GM12875 (cell line): ENCODE data around the gene LTBP4.
"Not testable (repeated sequence)": the region's sequence is repeated elsewhere in the genome, so short reads cannot be mapped to it uniquely, and the experiment has no call there.

Source experiments
- H3K4me3 ChIP-seq: one replicate; pipeline ENCODE4 v1.5.1; 2011; ENCODE audit warnings: low read depth, low read length, control low read depth
- TF ChIP-seq, protein P1 (sequence below): IDR thresholded peaks from 2 replicates; pipeline ENCODE4 v1.5.1; 2011; ENCODE audit warnings: low read depth, mild to moderate bottlenecking, control low read depth, inconsistent platforms, low read length, moderate library complexity, borderline replicate concordance; ENCODE audit not compliant: insufficient read depth

LTBP4 gene

DNA sequence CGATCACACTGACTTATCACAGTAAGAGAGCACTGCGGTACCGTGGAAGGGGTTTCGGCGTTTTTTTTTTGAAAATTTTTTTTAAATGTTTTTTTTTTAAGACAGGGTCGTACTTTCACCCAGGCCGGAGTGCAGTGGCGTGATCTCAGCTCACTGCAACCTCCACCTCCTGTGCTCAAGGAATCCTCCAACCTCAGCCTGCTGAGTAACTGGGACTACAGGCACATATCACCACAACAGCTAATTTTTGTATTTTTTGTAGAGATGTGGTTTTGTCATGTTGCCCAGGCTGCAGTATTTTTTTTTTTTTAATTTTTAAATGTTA lies 19.0 kb downstream of the LTBP4 start:
- H3K4me3 ChIP-seq: no peak overlapping the region
- TF ChIP-seq, protein P1, sequence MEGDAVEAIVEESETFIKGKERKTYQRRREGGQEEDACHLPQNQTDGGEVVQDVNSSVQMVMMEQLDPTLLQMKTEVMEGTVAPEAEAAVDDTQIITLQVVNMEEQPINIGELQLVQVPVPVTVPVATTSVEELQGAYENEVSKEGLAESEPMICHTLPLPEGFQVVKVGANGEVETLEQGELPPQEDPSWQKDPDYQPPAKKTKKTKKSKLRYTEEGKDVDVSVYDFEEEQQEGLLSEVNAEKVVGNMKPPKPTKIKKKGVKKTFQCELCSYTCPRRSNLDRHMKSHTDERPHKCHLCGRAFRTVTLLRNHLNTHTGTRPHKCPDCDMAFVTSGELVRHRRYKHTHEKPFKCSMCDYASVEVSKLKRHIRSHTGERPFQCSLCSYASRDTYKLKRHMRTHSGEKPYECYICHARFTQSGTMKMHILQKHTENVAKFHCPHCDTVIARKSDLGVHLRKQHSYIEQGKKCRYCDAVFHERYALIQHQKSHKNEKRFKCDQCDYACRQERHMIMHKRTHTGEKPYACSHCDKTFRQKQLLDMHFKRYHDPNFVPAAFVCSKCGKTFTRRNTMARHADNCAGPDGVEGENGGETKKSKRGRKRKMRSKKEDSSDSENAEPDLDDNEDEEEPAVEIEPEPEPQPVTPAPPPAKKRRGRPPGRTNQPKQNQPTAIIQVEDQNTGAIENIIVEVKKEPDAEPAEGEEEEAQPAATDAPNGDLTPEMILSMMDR: no peak

DNA sequence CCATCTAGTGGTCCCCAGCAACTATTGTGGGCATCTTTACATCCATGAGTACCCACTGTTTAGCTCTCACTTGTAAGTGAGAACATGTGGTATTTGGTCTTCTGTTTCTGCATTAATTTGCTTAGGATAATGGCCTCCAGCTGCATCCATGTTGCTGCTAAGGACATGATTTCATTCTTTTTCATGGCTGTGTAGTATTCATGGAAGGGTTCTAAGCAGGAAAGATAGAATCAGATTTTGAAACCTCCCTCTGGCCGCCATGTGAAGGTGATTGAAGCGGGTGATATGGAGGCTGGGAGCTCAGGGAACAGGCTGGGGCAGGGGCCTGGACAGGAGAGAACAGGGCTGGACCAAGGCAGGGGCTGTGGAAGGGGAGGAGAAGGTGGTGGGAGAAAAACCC lies 20.1 kb downstream of the LTBP4 start:
- TF ChIP-seq, protein P1: no peak
- no peak overlapping the region for H3K4me3 ChIP-seq

DNA sequence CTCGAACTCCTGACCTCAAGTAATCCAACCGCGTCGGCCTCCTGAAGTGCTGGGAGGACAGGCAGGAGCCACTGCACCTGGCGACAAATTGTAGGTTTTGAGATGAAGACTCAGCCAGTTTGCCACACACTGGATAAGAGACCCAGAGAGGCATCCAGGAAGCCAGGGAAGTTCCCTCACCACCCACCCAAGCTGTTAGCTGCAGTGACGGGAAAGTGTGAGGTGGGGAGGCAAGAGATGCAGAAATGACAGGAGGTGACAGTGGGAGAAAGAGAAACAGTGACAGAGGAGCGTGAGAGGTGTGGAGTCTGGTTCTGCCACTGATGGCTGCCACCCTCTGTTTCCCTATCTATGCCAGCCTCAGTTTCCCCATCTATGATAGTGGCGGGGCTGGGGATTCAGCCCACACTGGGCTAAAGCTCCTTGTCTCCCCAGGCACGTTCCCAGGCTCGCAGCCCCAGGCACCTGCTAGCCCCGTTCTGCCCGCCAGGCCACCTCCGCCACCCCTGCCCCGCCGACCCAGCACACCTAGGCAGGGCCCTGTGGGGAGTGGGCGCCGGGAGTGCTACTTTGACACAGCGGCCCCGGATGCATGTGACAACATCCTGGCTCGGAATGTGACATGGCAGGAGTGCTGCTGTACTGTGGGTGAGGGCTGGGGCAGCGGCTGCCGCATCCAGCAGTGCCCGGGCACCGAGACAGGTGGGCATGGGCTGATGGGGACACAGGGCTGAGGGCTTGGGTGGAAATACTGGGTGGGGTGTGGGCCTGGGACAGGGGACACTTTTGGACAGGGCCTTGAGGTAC lies 21.0 kb downstream of the LTBP4 start:
- TF ChIP-seq, protein P1: no peak
- H3K4me3 ChIP-seq: no peak overlapping the region

DNA sequence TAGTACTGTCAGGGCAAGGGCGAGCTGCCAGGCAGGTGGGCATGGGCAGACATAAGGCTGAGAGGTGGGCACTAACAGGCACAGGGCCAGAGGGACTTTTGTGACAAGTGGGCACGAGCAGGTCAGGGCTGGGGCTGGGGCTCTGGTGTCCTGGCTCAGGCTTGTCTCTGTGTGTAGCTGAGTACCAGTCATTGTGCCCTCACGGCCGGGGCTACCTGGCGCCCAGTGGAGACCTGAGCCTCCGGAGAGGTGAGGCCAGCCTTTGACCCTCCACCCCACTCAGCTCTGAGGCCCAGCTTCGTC lies 21.6 kb downstream of the LTBP4 start:
- TF ChIP-seq, protein P1: no peak
- H3K4me3 ChIP-seq: no peak overlapping the region

DNA sequence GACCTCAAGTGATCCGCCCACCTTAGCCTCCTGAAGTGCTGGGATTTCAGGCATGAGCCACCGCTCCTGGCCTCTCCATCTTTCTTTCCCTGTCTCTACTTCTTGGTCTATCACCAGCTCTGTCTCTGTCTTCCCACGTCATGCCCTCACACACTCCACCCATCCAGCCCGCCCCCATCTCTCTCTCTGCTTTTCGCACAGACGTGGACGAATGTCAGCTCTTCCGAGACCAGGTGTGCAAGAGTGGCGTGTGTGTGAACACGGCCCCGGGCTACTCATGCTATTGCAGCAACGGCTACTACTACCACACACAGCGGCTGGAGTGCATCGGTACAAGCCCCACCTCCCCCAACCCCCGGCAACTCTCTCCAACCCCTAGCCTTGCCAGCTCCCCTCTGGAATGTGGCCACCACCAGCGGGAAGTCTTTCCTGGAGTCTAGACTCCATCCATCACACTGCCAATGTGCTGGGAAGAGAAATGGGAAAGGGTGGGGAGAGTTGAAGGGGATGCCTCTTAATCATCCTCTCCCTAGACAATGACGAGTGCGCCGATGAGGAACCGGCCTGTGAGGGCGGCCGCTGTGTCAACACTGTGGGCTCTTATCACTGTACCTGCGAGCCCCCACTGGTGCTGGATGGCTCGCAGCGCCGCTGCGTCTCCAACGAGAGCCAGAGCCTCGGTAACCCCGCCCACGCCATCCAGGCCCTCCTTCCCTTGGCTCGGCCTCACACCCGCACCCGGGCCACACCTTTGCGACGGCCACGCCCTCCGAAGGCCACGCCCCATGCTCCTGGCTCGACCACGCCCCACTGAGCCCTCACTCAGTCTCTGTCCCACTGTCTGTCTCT lies 22.5 kb downstream of the LTBP4 start:
- TF ChIP-seq, protein P1: no peak
- H3K4me3 ChIP-seq: no peak overlapping the region

DNA sequence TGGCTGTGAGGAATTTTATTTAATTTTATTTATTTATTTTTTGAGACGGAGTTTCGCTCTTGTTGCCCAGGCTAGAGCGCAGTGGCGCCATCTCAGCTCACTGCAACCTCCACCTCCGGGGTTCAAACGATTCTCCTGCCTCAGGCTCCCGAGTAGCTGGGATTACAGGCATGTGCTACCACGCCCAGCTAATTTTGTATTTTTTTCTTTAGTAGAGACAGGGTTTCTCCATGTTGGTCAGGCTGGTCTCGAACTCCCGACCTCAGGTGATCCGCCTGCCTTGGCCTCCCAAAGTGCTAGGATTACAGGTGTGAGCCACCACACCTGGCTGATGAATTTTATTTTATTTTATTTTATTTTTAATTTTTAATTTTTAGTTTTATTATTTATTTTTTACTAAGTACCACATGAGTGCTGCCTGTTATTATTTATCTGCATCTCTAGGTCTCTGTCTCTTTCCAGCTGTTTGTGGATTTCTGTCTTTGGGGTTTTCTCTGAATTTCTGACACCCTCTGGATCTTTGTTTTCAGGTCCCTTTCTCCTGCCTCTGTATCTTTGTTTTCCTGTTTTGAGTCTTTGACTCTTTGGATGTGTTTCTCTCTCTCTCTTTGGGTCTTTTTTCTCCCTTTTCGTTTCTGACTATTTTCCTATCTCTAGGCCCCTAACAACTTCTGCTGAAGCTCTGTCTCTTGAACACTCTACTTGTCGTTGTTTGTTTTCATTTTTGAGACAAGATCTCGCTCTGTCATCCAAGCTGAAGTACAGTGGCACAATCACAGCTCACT lies 23.4 kb downstream of the LTBP4 start:
- not testable (repeated sequence) for H3K4me3 ChIP-seq

DNA sequence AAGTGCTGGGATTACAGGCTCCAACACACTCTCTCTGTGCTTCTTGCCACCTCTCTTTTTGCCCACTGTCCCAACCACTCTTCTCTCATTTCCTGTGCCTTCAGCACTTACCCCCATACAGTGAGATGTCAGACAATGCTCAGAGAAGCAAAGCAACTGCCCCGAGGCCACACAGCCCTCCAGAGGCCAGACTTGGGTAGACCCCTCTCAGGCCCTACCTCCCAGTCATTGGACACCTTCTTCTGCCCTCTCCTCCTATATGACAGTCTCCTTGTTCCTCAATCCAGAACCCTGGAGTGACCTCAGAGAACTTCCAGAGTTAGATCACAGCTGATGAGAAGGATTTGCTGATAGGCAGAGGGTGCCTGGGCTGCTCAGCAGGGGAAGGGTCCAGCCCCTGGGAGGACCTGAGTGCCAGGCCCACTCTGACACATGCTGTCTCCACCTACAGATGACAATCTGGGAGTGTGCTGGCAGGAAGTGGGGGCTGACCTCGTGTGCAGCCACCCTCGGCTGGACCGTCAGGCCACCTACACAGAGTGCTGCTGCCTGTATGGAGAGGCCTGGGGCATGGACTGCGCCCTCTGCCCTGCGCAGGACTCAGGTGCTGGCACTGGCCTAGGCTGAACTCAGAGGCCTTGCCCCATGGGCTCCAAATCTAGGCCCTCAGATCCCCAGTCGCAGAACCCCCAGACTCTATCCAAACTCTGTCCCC lies 24.4 kb downstream of the LTBP4 start:
- TF ChIP-seq, protein P1: no peak
- H3K4me3 ChIP-seq: no peak overlapping the region
